ENCODE data around the gene NDST4. TPM values are rescaled to one million over a fixed set of nuclear protein-coding genes. Genes with fewer than 3 reads are reported as not detected.

Gene NDST4
- total RNA-seq, 1 donor: not detected

DNA sequence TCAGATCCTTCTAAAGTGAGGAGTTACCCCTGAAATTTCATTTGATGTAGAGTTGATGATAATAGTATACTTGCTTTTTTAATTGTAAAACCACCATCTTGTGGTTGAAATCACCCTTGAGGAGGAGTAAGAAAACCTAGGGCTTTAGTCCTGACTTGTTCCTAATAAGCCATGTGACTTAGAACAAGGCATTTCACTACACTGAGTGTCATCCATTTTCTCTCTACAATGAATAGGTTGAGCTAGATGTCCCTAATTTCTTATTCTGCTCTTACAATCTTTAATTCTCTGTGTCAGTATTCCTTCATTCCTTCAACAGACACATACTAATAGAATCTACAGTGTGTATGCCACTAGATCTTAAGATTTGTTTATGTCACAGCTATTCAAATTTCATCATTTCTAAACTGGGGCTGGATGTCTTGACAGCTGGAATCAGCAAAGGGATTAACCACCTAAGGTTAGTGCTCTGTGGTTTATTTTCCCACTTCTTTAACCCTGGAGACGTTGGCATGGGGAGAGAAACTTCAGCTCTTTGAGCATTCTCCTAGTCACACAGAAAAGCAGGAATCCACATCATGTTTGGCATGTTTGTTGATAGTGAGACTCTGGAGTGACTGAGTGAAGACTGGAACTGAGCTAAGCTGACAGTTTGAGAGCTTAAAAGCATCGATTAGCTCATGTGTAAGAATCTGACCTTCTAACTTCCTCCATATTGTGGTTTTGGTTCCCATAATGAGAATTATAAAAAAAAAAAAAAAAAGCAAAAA is 246.3 kb downstream of the NDST4 start:
- no peak for DNase-seq (ENCODE audit: low read depth)
- no peak overlapping the region for H3K4me3 ChIP-seq (ENCODE audit: low read depth, low read length)
- TF ChIP-seq, protein P1, sequence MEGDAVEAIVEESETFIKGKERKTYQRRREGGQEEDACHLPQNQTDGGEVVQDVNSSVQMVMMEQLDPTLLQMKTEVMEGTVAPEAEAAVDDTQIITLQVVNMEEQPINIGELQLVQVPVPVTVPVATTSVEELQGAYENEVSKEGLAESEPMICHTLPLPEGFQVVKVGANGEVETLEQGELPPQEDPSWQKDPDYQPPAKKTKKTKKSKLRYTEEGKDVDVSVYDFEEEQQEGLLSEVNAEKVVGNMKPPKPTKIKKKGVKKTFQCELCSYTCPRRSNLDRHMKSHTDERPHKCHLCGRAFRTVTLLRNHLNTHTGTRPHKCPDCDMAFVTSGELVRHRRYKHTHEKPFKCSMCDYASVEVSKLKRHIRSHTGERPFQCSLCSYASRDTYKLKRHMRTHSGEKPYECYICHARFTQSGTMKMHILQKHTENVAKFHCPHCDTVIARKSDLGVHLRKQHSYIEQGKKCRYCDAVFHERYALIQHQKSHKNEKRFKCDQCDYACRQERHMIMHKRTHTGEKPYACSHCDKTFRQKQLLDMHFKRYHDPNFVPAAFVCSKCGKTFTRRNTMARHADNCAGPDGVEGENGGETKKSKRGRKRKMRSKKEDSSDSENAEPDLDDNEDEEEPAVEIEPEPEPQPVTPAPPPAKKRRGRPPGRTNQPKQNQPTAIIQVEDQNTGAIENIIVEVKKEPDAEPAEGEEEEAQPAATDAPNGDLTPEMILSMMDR (IDR thresholded peaks at IDR 0.05; ENCODE audit: insufficient read depth, low read depth, low read length): no peak

DNA sequence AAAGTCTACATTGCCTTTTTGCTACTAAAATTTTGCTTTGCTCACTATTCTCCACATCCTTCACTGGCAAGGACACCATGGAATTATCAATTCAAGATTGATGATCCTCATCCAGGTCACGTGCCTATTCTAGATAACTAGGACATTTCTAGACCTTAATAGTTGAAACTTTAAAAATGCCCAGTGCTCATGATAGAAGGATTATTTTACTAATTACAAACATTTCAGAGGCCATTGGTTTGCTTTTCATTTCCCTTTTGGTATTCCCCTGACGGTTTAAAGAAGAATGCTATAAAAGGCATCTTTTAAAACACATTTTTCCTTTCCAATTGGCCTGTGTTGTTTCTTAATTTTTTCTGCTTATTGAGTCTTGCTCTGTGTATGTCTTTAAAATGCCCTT is 249.4 kb downstream of the NDST4 start:
- H3K4me3 ChIP-seq (ENCODE audit: low read depth, low read length): no peak overlapping the region
- TF ChIP-seq, protein P1 (IDR thresholded peaks at IDR 0.05; ENCODE audit: insufficient read depth, low read depth, low read length): no peak
- DNase-seq (ENCODE audit: low read depth): no peak

DNA sequence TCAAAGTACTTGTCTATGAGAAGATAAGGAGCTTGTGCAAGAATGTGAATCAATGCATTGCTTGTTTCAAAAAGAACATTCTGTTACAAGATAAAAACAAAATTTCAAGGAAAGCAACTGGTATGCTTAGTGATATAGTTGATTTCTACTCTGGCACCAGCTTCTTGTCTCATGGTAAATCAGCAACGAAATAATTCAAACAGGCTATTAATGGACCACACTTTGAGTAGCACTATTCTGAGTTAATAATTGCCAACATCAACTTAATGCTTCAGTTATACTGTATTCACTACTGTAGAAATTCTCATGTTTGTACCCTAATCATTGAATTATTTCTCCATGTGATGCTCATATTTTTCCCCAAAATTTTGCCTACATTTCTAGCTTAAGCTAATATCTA is 252.6 kb downstream of the NDST4 start:
- H3K4me3 ChIP-seq (ENCODE audit: low read depth, low read length): no peak overlapping the region
- no peak for DNase-seq (ENCODE audit: low read depth)
- TF ChIP-seq, protein P1 (IDR thresholded peaks at IDR 0.05; ENCODE audit: insufficient read depth, low read depth, low read length): no peak

DNA sequence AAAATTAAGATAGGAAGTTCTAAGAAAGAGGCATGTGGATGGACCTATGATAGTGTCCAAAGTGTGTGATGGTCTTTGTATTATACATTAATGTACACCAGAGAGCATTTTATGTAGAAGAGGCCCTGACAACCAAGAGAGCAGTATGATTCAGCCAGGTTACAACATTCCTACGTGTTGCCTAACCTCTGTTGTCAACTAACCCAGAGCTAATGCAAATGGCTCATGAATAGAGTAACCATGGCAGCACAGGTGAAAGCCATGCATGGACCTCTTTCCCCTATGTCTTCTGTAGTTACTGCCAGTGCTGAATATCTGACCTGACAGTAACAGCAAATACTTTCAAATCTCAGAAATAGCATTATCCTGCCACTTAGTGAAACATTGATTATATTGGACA is 255.6 kb downstream of the NDST4 start:
- no peak overlapping the region for H3K4me3 ChIP-seq (ENCODE audit: low read depth, low read length)
- TF ChIP-seq, protein P1 (IDR thresholded peaks at IDR 0.05; ENCODE audit: insufficient read depth, low read depth, low read length): no peak
- DNase-seq (ENCODE audit: low read depth): no peak

DNA sequence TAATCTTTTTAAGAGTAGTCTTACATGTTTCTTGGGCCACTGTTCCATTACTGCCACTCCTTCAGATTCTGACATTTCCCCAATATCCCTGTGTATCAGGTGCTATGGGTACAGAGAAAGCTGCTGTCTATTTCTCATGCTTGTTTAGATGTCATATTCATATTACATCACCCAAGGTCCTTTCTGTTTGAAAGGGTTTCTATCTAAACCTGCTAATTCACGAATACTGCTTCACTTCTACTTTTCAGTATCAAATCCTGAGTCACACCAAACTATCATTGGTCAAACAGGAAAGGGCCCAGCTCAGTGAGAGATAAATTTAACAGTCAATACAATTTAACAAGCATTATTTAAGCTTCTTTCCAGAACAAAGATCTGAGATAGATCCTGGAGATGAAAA is 273.4 kb downstream of the NDST4 start:
- TF ChIP-seq, protein P1 (IDR thresholded peaks at IDR 0.05; ENCODE audit: insufficient read depth, low read depth, low read length): no peak
- no peak for DNase-seq (ENCODE audit: low read depth)
- H3K4me3 ChIP-seq (ENCODE audit: low read depth, low read length): no peak overlapping the region

DNA sequence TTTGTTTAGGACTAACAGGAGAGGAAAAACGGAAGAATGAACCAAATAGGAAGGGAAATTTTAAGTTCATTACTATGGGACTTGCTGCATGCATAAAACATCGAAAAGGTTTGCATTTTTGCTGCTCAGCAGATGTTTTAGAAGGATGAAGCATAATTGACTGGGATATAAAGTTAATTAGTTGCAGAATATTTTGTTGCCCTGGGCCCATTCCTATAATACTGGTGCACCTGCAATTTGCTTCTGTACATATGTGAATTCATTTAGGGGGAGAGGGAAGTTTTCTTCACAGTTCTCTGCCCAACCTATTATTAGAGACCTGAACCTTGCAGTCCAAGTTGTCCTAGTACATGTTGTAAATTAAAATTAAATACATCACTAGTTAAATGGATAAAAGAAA is 282.8 kb downstream of the NDST4 start:
- TF ChIP-seq, protein P1 (IDR thresholded peaks at IDR 0.05; ENCODE audit: insufficient read depth, low read depth, low read length): no peak

DNA sequence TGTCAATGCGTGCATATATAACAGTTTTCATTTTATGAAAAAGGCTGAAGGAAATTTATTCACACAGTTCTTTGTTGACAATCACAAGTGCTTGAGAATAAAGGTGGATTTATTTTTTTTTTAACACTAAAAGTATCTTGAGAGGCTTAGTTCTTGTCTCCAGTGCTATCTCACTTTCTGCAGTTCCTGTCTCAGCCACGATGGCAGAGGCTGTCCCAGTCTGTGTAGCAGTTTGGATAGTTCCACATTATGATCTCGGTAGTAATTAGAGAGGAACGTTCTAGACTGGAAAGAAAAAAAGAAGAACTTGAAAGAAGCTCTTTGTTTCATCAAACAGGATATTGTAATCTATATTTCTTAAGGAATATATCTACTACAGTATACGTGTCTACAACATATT is 285.8 kb downstream of the NDST4 start:
- H3K4me3 ChIP-seq (ENCODE audit: low read depth, low read length): no peak overlapping the region
- no peak for DNase-seq (ENCODE audit: low read depth)
- TF ChIP-seq, protein P1 (IDR thresholded peaks at IDR 0.05; ENCODE audit: insufficient read depth, low read depth, low read length): no peak

More for the DNA sequence above, 282.8 kb downstream of the NDST4 start:
- no peak overlapping the region for H3K4me3 ChIP-seq (ENCODE audit: low read depth, low read length)
- DNase-seq (ENCODE audit: low read depth): no peak
